ENCODE measurements around the gene PFN3. TPM values are rescaled to one million over a fixed set of nuclear protein-coding genes. Genes with fewer than 3 reads are reported as not detected.

PFN3 gene
- total RNA-seq, 1 experiment from 2014 or later = 0.48 TPM

GRCh38 chr5:177409043-177409801 is 8.8 kb upstream of the PFN3 start, which contains the start of gene F12:
Gene F12 (minus strand): TSS chr5:177409564. CDS start chr5:177409527, 37 bp downstream.
- peaks cover 88% of the 10 kb centered on the region for H3K27me3 Mint-ChIP-seq (ENCODE audit: low read depth)
- no peaks in the 10 kb centered on the region for H3K4me1 Mint-ChIP-seq
- no peak within 1 kb of the TSS for H3K4me3 Mint-ChIP-seq
- no peaks in the 10 kb centered on the region for H3K9me3 Mint-ChIP-seq
- TF ChIP-seq ZNF121 (CRISPR knock-in tag; IDR thresholded peaks at IDR 0.05) (no peak), ARID4B (CRISPR knock-in tag; IDR thresholded peaks at IDR 0.05; ENCODE audit: borderline replicate concordance) (no peak), PRRX2 (CRISPR knock-in tag; IDR thresholded peaks at IDR 0.05) (no peak), ZNF532 (CRISPR knock-in tag; IDR thresholded peaks at IDR 0.05; ENCODE audit: borderline replicate concordance) (no peak), ZNF671 (CRISPR knock-in tag; IDR thresholded peaks at IDR 0.05) (no peak), FOXK1 (CRISPR knock-in tag; IDR thresholded peaks at IDR 0.05) (no peak), NR1H2 (CRISPR knock-in tag; IDR thresholded peaks at IDR 0.05) (no peak), IRF2 (CRISPR knock-in tag; IDR thresholded peaks at IDR 0.05; ENCODE audit: borderline replicate concordance, low read depth) (no peak), ELF4 (CRISPR knock-in tag; IDR thresholded peaks at IDR 0.05; ENCODE audit: low read depth) (no peak)
- ChIA-PET CTCF (interaction anchor here (1.3 to 2.1 kb wide), 4 partner anchors 19 to 100 kb away, joined by 5 to 16 read pairs (median 8); no protein-coding TSS in a partner anchor), POLR2A (no interaction called here)
- ATAC-seq = no peak
- H3K36me3 Mint-ChIP-seq = no peaks in the 10 kb centered on the region
- DNase-seq (ENCODE audit: low spot score) = no peak
- H3K27ac Mint-ChIP-seq = no peak within 1 kb of the TSS

- Mint-ChIP-seq H3K9me3 (no peaks in the 10 kb centered on the region), H3K27ac (no peak overlapping the region), H3K36me3 (no peaks in the 10 kb centered on the region), H3K4me1 (peaks cover 9% of the 10 kb centered on the region), H3K27me3 (ENCODE audit: low read depth) (peaks cover 90% of the 10 kb centered on the region), H3K4me3 (no peak overlapping the region)
- no peak for ATAC-seq
- TF ChIP-seq AR (CRISPR knock-in tag; IDR thresholded peaks at IDR 0.05) = no peak
- DNase-seq (ENCODE audit: low spot score) = no peak
- CTCF ChIA-PET = interaction anchor here (4.3 to 7.9 kb wide), 5 partner anchors 9 to 43 kb away, joined by 32 to 202 read pairs (median 95); partner anchors contain the start of gene GRK6
- POLR2A ChIA-PET = no interaction called here
Observed at GRCh38 chr5:177405805-177406204, 5.3 kb upstream of the PFN3 start.
